HTERT RPE-1 (cell line): ENCODE measurements around the gene SAXO1.

Experiments used
- in situ Hi-C: fragments of 300-500 bp; cut with MboI; formaldehyde crosslinking; loops from 4 replicates; pipeline ENCODE4 v1.14.3; 2020; ENCODE audit warnings: low sequenced_read_pairs

Gene SAXO1

DNA sequence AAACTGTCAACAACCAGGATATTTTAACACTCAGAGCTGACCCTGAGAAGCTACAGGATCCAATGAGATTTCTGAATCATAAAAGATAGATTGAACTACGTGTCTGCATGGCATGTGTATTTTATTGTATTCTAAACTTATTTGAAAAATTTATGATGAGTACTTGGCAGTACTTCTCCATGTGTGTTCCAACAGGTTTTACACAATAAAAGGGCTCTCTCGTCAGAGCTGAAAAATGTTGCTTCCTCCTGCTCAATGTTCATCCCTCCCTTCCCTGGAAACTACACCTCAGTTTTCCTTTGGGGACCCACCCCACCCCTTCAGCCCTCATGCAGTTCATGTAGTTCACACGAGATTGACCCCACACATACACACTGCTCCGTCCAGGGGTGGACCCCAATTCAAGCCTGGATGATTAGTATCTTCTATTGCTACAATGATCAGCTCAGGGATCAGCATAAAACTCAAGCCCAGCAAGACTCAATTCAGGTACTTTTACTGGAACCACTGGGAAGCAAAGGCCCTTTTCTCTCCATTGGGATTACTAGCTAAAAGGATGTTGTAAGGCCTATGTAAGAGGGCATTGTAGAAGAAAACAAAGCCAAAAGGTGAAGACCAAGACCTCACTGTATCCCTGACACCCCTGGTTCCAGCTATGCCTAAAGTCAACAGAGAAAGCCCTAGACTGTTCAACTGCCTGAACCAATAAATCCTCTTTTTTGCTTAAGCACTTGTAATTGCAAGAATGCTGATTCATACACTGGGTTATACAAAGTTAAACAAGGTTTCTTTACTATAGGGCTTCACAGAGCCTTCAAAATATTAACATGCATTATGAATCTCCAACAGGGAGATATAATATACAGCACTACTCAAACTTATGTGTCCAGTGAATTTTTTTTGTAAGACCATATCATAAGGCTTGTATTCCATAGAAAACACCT, 112.6 kb downstream of the SAXO1 start:
- in situ Hi-C loops = no loop called here

DNA sequence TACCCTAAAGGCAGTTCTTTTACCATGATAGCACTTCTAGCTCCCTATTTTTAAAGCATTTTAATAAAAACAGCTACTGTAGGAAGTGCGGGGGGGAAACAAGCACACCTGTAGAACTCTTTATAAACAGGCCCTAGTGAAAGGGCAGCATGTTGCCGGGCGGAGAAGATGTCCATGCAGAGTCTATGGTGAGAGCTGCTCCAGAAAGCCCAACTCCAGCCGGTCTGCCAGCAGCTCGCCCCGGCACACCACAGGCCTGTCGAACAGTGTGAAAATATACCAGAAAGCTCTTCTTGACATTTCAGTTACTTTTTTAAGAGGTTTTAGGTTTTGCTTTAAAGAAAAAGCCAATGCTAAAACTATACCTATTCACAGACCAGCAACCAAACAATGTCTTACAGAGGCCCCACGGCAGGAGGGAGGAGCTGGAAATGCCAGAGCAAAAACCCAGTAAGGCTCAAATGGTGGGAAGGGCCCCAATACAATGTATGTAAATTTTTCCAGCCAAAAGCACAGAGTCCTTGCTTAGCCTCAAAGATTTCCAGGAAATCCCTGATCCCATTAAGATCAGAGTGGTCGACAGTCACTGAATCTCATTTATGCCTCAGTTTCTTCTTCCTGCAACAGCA, 121.2 kb downstream of the SAXO1 start:
- in situ Hi-C loops = no loop called here

DNA sequence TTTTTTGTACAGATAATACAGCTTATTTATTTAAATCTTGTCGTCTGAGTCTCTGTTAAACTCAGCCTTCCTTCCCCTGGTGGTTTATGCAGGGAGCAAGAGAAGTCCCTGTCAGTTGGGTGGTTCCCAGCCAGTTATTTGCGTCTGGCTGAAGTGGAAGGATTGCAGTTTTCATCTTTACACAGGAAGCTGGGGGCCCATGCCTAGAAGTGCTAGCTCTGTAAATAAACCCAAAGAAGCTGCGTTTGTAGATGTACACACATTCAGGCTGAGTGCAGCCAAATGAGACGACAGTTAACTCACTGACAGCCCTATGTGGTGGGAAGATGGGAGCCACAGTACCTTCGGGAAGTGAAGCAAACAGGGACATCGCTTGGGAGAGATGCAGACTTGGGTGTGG, 122.1 kb downstream of the SAXO1 start:
- in situ Hi-C loops = no loop called here

DNA sequence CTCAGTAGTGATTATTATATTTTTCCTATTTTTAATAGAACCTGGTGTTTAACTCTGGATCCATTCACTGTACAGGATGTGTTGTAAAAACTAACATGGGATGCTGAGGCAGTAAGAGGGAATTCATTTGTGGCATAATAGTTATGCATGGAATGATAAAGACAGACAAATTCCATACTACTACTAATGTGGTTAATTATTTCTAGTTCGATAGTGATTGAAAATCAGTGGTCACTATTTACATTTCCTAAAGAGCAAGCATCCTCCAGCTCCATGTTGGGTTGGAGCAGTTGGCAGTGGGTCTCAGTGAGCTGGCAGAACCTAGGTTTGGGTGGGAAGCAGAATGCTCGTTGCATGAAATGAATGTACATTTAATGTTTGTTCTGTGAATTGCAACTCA, 122.6 kb downstream of the SAXO1 start:
- in situ Hi-C loops = no loop called here

DNA sequence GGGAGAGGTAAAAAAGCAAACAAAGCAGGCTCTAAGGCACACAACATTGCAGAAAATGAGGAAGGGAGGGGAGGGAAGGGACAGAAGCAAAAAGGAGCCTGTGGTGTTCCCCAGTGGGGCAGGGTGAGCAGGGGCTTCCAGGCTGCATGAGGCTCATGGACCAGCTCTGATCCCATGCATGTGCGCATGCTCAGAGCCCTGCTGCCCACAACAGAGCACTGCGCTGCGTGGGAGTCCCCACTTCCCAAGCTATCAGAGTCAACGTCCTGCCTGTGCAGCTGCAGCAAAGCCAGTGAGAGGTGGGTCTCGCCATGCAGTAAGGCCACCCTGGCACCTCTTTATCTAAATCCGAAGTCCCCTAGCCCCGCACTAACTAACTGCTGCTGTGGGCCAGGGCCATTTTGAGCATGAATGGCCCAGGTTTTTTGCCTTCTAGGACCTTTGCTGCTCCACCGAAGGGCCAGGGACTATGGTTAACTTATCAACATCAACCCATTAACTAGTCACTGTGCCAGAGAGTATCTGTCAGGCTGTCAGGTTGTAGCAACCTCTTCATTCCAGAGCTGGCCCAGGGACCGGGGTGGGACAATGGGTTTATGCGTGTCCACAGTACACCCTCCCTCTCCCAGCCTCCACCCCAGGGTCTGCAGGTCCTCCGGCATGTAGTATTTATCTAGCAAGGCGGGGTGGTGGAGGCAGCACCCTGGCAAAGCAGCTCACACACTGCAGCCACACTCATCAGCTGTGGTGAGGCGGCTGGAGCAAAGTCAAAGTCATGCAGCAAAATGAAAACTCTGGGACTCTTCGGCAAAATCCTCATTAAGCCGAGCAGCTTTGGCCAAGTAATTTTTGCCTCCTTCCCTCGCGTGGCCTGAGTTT, 123.6 kb downstream of the SAXO1 start:
- in situ Hi-C loops = no loop called here

DNA sequence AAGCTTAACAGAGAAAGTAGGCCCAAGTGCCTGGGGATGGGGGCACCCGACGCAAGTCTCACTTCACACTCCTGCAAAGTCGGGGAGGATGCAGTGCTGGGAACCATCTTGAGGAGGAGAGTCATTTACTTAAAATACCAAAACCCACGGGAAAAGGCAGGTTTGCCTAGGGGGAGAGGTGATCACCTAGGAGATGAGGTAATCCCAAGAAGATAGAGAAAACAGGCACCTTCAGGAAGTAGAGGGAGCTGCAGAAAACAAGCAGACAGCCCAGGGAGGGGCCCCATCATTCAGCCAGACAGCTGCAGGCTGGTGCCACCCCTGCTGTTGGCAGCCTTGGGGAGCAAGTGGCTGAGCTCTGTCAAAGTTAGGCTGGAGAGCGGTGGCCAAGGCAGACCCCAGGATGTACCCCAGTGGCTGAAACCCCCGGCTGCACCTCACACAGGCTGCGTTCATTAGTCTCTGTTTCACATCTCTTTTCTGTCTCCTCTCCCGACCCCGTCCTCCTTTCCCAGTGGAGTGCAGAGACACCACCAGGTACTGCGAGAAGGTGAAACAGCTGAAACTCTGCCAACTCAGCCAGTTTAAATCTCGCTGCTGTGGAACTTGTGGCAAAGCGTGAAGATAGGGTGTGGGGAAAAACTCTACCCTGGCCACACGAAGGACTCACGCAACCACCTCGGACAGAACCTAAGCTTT, 124.9 kb downstream of the SAXO1 start:
- in situ Hi-C loops = no loop called here

DNA sequence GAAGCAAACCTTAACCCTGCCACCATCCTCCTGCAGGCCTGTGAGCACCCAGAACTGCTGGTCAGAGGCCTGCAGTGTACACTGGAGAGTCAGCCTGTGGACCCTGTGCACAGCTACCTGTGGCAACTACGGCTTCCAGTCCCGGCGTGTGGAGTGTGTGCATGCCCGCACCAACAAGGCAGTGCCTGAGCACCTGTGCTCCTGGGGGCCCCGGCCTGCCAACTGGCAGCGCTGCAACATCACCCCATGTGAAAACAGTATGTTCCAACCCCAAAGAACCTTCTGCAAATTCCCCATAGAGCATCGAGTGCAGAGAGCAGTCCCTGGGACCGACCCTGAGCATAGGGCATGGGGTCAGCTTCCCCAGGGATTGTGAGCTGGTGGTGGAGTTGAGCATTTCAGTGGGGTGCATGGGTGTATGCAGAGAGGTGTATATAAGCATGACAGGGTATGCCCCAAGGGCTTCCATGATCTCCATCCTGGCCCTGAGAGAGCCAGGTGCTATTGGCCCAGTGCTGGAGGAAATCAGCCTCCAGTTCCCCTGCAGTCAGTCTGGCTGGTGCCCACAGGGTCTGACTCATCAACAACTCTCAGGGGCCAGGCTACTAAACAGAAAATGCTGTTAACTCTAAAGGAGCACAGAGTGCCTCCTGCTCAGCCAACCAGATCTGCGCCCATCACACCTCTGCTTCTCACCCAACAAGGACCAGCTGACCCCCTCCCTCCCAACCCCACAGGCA, 126.2 kb downstream of the SAXO1 start:
- in situ Hi-C loops = no loop called here

DNA sequence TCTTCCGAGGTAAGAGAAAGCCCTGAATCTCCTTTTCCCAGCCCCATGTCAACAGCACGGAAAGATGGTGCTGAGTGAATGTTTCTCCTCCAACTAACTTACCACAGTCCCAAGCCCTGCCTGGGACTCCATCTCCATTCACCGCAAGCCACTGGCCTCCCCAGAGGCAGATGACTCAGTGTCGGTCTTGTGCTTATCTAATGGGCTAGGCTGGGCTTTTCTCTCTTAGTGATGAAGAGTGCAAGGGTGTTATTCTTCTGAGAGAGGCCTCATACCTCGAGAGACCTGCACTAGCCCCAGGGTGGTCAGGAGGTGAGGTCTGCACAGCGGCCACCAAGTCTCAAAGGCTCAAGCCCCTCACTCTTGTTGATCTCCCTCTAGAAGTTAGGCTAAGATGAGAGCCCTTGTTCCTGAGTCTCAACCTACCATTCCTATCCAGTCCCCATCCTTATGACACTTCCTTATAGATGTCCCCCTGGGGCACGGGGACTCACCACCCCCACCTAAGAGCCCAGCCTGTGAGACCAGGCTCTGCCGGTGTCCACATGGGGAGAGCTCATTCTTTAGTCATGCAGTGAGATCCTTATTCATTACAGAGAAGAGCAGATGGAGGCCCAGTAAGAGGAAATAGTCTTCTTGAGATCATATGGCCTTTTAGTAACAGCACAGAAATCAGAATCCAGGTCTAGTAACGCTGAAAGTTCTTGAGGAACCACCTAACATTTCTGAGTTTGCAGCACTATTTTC, 127.0 kb downstream of the SAXO1 start:
- in situ Hi-C loops = no loop called here

DNA sequence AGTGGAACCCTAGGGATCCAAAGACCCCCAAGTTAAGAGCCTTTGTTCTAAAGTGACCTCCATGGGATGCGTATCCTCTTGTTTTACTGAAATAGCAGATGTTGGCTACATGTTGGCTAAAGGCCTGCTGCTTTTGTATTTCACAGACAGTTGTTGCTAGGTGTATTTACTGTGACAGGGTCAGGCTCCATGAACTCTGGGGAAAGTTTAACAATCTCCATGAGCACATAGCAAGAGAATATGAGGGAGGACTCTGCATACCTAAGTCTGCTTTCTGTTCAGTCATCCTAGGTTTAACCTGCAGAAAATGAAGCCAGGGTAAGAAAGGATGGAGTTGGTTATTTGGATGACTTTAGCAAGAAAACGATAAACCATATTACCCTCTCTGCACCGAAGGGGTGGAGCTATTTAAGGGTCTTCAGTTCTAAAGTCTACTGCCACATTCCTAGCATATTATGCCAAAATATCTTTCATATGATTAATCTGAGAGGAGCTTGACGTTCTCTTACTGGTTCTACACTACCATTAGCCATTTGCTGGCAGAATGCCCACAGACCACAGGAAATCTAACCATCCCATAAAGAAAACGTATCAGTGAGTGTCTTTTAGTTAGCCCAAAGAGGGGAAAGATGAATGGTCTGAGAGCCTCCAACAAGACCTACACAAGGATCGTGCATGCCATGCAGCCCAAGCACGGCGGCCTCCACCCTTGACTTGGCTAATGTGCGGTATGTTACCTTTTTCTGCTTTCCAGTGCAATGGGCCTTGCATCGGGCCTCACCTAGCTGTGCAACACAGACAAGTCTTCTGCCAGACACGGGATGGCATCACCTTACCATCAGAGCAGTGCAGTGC, 127.8 kb downstream of the SAXO1 start:
- in situ Hi-C loops = no loop called here

DNA sequence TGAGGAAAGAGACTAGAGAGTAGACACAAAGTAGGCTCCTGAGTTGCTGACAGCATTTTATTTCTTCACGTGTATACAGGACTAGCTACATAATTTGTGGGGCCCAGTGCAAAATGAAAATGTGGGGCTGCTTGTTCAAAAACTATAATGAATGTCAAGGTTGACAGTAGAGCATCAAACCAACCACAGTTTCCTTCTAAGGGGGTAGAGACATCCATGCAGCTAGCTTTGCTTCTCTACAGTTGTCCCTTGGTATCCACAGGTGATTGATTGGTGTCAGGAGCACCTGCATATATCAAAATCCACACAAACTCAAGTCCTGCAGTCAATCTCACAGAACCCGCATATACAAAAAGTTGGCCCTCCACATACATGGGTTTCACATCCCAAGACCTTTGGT, 129.6 kb downstream of the SAXO1 start:
- in situ Hi-C loops = no loop called here

DNA sequence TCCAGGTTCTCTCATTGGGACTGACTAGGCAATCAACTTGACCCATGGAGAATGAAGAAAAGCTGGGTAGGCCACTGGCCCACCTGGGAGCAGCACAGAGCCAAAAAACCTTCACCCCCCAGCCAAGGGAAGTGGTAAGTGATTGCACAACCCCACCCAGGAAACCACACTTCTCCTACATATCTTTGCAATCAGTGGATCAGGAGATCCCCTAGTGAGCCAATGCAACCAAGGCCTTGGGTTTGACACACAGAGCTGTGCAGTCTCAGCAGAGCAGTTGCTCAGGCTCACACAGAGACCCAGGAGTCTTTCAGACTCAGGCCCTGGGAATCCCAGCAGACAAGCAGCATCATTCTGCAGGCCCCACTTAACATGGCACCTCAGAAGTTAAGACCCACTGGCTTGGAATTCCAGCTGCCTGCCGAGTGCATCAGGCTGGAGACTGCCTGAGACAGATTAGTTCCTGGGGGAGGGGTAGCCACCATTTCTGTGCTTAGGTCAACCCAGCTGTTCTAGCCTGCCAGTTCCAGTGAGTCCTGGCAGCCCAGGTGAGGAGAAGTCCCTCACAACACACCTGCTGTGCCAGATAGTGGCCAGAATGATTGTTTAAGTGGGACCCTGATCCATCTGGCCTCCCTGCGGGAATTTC, 136.4 kb downstream of the SAXO1 start:
- in situ Hi-C loops = no loop called here

DNA sequence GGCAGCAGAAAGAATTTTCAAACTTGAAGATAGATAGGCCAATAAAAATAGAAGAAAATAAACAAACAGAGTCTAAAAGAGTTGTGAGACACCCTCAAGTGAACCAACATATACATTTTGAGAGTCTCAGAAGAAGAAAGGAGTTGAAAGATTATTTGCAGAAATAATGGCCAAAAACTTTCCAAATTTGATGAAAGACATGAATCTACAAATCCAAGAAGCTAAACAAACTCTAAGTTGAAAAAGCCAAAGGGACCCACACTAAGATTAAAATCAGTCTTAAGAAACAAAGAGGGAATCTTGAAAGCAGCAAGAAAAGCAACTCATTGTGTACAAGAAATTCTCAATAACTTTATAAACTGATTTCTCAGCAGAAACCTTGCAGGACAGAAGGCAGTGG, 137.0 kb downstream of the SAXO1 start:
- in situ Hi-C loops = no loop called here

DNA sequence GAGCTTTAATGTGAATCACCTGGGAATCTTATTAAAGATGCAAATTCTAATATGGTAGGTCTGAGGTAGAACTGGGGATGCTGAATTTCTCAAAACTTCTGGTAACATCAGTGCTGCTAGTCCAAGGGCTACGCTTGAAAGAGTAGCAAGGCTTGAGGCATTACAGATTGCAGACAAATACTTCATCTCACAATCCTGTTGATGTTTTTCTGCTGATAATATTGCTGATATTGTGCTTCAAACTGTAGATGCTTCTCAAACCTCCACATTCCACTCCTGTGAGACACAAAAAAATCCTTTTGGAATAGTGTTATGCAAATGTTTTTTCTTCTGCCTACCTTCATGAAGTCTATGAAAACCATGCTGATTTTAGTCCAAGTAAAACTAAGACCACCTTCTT, 139.5 kb downstream of the SAXO1 start:
- in situ Hi-C loops = no loop called here

DNA sequence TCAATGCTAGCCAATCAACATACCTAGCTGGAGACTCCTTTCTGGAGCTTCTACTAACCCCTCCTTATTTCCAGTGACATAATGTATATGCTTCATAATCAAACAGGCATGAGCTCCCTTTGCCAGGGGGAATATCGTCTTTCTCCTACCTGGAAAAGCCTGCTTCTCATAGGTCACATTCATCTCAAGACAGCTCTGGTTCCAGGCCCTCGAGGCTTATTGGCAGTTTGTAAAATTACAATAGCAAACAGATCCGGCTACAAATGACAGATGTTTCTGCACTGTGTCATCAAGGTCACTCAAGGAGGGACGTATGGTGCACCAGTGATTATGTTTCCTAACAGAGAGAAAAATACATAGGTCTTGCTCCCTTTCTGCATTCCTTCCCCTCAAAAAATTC, 140.0 kb downstream of the SAXO1 start:
- in situ Hi-C loops = no loop called here

DNA sequence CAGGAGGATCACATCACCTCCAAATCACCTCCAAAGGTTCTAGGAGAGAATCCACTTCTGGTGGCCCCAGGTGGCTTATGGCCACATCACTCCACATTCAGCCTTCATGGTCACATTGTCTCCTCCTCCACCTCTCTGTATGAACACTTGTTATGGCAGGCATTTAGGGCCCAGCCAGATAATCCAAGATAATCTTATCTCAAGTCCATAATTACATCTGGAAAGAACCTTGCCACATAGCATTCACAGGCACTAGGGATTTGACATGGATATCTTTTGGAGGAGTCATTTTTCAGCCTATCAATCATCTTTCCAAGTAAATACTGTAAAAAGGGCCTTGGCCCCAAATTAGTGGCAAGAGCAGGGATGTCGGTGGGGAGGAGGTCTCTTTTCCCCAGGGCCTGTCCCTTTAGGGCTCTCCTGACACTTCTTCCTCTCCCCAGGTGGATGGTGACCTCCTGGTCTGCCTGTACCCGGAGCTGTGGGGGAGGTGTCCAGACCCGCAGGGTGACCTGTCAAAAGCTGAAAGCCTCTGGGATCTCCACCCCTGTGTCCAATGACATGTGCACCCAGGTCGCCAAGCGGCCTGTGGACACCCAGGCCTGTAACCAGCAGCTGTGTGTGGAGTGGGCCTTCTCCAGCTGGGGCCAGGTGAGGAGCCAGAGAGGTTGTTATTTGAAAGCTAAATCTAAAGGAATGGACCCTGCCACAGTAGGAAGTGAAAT, 140.9 kb downstream of the SAXO1 start:
- in situ Hi-C loops = no loop called here

DNA sequence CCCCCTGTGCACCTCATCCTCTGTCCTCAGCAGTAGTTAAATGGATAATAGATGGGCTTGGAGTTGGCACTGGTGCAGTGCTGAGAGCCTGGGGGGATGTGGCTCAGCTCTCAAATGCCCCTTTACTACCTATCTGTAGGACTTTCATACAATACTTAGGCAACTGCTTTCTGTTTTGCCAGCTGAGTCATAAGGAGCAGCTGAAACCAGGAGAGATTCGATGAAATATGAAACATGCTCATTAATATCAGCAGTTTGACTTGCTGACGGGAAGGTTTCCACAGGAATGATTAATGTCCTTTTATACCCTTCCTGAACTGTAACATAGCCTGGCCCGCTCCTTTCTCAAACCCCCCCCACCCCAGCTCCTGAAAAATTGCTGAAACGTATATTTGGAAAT, 142.6 kb downstream of the SAXO1 start:
- in situ Hi-C loops = no loop called here

DNA sequence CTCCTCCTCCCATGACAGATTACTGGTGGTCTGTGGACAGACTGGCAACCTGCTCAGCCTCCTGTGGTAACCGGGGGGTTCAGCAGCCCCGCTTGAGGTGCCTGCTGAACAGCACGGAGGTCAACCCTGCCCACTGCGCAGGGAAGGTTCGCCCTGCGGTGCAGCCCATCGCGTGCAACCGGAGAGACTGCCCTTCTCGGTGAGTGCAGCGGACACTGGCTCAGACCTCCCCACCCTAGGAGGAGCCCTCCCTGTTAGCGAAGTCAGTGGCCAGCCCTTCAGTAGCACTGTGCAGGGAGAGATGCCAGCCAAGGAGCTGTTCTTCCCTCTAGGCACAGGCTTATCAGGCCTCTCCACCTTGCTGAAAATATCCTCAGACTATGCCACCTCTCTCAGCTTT, 143.5 kb downstream of the SAXO1 start:
- in situ Hi-C loops = no loop called here
